Natural killer cell (primary cell): ENCODE measurements around the gene PCDHB13. TPM values are rescaled to one million over a fixed set of nuclear protein-coding genes. Genes with fewer than 3 reads are reported as not detected.
"Not testable (repeated sequence)": the region's sequence is repeated elsewhere in the genome, so short reads cannot be mapped to it uniquely, and the experiment has no call there.

Experiments used
- ATAC-seq, 3 donors: fragments of 150-1000 bp in 2 of 3; fragments of 200-7000 bp in 1 of 3; cut with Tn5 transposase; 1 replicate in 1 of 3; 2 replicates in 2 of 3; pipeline ENCODE4 v1.10.0; 2021; ENCODE audit warnings: mild to moderate bottlenecking in 2 of 3, moderate library complexity in 2 of 3
- DNase-seq, 2 donors: peaks; one replicate each; pipeline versions ENCODE4 v3.0.0 to v3.0.0-alpha.2; 2013 to 2021; ENCODE audit warnings: mixed read lengths in 1 of 2
- H3K27ac ChIP-seq: one replicate; pipeline ENCODE4 v1.5.1; 2013; ENCODE audit warnings: mild to moderate bottlenecking, low read length
- H3K27me3 ChIP-seq: one replicate; pipeline ENCODE4 v1.6.1; 2013; ENCODE audit warnings: low read length; ENCODE audit not compliant: control insufficient read depth, insufficient read depth
- H3K36me3 ChIP-seq: one replicate; pipeline ENCODE4 v1.6.1; 2013; ENCODE audit warnings: low read length; ENCODE audit not compliant: control insufficient read depth, insufficient read depth
- H3K4me1 ChIP-seq: one replicate; pipeline ENCODE4 v1.6.1; 2013; ENCODE audit warnings: low read length; ENCODE audit not compliant: control insufficient read depth, insufficient read depth
- H3K4me3 ChIP-seq: one replicate; pipeline ENCODE4 v1.5.1; 2013; ENCODE audit warnings: low read length
- H3K9me3 ChIP-seq: one replicate; pipeline ENCODE4 v1.6.1; 2013; ENCODE audit warnings: low read length; ENCODE audit not compliant: control insufficient read depth, insufficient read depth
- H3K27ac Mint-ChIP-seq, 2 donors: one replicate each; pipeline ENCODE4 v1.8.0; 2022; ENCODE audit warnings: mild to moderate bottlenecking in 2 of 2, mixed read lengths in 2 of 2, moderate library complexity in 1 of 2
- H3K27me3 Mint-ChIP-seq, 2 donors: one replicate each; pipeline ENCODE4 v1.8.0; 2022; ENCODE audit warnings: low read depth in 2 of 2, mixed read lengths in 2 of 2
- H3K36me3 Mint-ChIP-seq: one replicate; pipeline ENCODE4 v1.8.0; 2022; ENCODE audit warnings: mixed read lengths
- H3K4me1 Mint-ChIP-seq, 2 donors: one replicate each; pipeline ENCODE4 v1.8.0; 2022; ENCODE audit warnings: mixed read lengths in 2 of 2
- H3K4me3 Mint-ChIP-seq: one replicate; pipeline ENCODE4 v1.8.0; 2022; ENCODE audit warnings: mild to moderate bottlenecking, moderate library complexity, mixed read lengths
- H3K9me3 Mint-ChIP-seq, 2 donors: one replicate each; pipeline ENCODE4 v1.8.0; 2022; ENCODE audit warnings: mixed read lengths in 2 of 2
- WGBS: methylation state at CpG from one replicate; pipeline ENCODE4 v1.1.7; 2013; ENCODE audit warnings: missing lambda C conversion rate; ENCODE audit not compliant: insufficient coverage; 5-methylcytosine and 5-hydroxymethylcytosine counted together
- intact Hi-C: fragments of 100-400 bp; cut with micrococcal nuclease; formaldehyde crosslinking; loops from one replicate; pipeline ENCODE4 v1.14.2; 2022
- total RNA-seq, 4 donors: library from RNA; stranded (reverse); fragments of 120-200 nt in 1 of 4; gene quantifications; one replicate each; pipeline versions ENCODE4 v1.2.3 to v1.2.4, GENCODE V29; 2013 to 2022
- TF ChIP-seq, protein P1 (sequence below): fragments of 200-600 bp; IDR thresholded peaks from one replicate; pipeline ENCODE4 v1.8.0; 2022; ENCODE audit warnings: antibody characterized with exemption

The PCDHB13 gene
- total RNA-seq = not detected
- not detected for total RNA-seq (2013)

DNA sequence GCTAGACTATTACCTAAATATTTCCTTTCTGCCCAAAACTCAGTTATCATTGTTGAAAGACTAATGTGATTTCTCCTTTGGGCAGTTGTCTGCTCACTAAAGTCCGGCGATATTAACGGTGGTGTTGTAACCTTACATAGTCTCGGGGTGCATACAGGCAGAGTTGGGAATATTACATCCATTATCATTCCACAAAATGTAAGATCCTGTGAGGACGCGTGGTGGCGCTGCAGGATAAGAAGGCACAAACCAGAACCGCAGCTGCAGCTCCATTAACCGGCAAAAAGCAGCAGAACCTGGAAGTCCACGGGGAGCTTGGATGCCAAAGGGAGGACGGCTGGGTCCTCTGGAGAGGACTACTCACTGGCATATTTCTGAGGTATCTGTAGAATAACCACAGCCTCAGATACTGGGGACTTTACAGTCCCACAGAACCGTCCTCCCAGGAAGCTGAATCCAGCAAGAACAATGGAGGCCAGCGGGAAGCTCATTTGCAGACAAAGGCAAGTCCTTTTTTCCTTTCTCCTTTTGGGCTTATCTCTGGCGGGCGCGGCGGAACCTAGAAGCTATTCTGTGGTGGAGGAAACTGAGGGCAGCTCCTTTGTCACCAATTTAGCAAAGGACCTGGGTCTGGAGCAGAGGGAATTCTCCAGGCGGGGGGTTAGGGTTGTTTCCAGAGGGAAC, at the start of gene PCDHB13:
Gene PCDHB13, plus strand, starts transcription at position 264 of the 684 bp plus-strand sequence. Its CDS starts 205 bp downstream, at position 469.
- H3K4me3 Mint-ChIP-seq, H3K27ac ChIP-seq, intact Hi-C loops, H3K4me1 ChIP-seq, H3K27ac Mint-ChIP-seq, H3K27me3 ChIP-seq, H3K36me3 ChIP-seq, H3K36me3 Mint-ChIP-seq, H3K9me3 ChIP-seq, ATAC-seq, H3K9me3 Mint-ChIP-seq, H3K4me3 ChIP-seq, H3K4me1 Mint-ChIP-seq: not testable (repeated sequence)
- 14% methylated on average over 12 of the region's 18 CpGs for WGBS
- DNase-seq = peak in 1 of 2 donors; percentile 53
- H3K27me3 Mint-ChIP-seq = peaks cover 9 to 33% of the 10 kb centered on the region in 2 donors

DNA sequence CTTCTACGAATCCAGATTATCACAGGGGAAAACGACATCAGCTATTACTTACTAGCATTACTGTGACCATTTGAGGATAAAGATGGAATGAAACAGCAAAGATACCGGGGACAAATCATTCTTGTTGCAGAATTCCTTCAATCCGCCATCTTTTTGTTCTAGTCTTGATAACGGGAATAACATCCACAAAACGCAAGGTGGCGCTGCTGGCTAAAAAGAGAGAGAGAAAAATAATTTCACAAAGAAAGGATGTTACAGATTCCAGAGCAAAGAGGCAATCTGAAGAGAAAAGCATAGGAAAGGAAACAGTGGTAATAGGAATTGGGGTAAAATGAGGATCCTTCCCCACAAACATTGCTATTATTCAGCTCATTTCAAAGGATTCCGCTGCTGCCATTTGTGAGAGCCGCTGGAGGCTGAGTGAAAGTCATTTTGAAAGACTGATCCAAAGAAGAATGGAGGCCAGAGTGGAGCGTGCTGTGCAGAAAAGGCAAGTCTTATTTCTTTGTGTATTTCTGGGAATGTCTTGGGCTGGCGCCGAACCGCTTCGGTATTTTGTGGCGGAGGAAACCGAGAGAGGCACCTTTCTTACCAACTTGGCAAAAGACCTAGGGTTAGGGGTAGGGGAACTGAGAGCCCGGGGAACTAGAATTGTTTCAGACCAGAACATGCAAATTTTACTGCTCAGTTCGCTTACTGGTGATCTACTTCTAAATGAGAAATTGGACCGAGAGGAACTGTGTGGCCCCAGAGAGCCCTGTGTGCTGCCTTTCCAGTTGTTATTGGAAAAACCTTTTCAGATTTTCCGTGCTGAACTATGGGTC, 41.1 kb upstream of the PCDHB13 start, which contains the start of gene PCDHB7:
Gene PCDHB7, plus strand, starts transcription at position 264 of the 824 bp plus-strand sequence. Its CDS starts 192 bp downstream, at position 456.
- no peaks in the 10 kb centered on the region for H3K4me1 Mint-ChIP-seq
- peaks cover 2 to 9% of the 10 kb centered on the region in 2 donors for H3K9me3 Mint-ChIP-seq
- peak in 1 of 2 donors; percentile 48 for DNase-seq
- no peaks in the 10 kb centered on the region for H3K36me3 ChIP-seq
- no peak within 1 kb of the TSS for H3K4me3 Mint-ChIP-seq
- TF ChIP-seq, protein P1, sequence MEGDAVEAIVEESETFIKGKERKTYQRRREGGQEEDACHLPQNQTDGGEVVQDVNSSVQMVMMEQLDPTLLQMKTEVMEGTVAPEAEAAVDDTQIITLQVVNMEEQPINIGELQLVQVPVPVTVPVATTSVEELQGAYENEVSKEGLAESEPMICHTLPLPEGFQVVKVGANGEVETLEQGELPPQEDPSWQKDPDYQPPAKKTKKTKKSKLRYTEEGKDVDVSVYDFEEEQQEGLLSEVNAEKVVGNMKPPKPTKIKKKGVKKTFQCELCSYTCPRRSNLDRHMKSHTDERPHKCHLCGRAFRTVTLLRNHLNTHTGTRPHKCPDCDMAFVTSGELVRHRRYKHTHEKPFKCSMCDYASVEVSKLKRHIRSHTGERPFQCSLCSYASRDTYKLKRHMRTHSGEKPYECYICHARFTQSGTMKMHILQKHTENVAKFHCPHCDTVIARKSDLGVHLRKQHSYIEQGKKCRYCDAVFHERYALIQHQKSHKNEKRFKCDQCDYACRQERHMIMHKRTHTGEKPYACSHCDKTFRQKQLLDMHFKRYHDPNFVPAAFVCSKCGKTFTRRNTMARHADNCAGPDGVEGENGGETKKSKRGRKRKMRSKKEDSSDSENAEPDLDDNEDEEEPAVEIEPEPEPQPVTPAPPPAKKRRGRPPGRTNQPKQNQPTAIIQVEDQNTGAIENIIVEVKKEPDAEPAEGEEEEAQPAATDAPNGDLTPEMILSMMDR = no peak
- peaks cover 0 to 11% of the 10 kb centered on the region in 2 donors for H3K27me3 Mint-ChIP-seq
- H3K9me3 ChIP-seq = peaks cover 6% of the 10 kb centered on the region
- 40% methylated on average over 19 of the region's 20 CpGs for WGBS
- H3K4me3 ChIP-seq = no peak within 1 kb of the TSS
- intact Hi-C loops = no loop called here
- no peaks in the 10 kb centered on the region for H3K36me3 Mint-ChIP-seq
- no peak for ATAC-seq
- no peak within 1 kb of the TSS for H3K27ac ChIP-seq
- H3K4me1 ChIP-seq = no peaks in the 10 kb centered on the region
- no peak within 1 kb of the TSS for H3K27ac Mint-ChIP-seq
- no peaks in the 10 kb centered on the region for H3K27me3 ChIP-seq

DNA sequence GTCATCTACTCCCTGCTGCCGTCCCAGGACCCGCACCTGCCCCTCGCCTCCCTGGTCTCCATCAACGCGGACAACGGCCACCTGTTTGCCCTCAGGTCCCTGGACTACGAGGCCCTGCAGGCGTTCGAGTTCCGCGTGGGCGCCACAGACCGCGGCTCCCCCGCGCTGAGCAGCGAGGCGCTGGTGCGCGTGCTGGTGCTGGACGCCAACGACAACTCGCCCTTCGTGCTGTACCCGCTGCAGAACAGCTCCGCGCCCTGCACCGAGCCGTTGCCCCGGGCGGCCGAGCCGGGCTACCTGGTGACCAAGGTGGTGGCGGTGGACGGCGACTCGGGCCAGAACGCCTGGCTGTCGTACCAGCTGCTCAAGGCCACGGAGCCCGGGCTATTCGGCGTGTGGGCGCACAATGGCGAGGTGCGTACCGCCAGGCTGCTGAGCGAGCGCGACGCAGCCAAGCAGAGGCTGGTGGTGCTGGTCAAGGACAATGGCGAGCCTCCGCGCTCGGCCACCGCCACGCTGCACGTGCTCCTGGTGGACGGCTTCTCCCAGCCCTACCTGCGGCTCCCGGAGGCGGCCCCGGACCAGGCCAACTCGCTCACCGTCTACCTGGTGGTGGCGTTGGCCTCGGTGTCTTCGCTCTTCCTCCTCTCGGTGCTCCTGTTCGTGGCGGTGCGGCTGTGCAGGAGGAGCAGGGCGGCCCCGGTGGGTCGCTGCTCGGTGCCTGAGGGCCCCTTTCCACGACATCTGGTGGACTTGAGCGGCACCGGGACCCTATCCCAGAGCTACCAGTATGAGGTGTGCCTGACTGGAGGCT, 39.2 kb upstream of the PCDHB13 start:
- H3K36me3 ChIP-seq, DNase-seq, H3K9me3 Mint-ChIP-seq, H3K4me1 ChIP-seq, H3K27ac Mint-ChIP-seq, intact Hi-C loops, H3K4me1 Mint-ChIP-seq, H3K9me3 ChIP-seq, ATAC-seq, H3K36me3 Mint-ChIP-seq, H3K27me3 ChIP-seq, H3K4me3 ChIP-seq, H3K4me3 Mint-ChIP-seq, H3K27ac ChIP-seq: not testable (repeated sequence)
- peaks cover 0 to 11% of the 10 kb centered on the region in 2 donors for H3K27me3 Mint-ChIP-seq
- 50% methylated on average over 77 of the region's 79 CpGs for WGBS

DNA sequence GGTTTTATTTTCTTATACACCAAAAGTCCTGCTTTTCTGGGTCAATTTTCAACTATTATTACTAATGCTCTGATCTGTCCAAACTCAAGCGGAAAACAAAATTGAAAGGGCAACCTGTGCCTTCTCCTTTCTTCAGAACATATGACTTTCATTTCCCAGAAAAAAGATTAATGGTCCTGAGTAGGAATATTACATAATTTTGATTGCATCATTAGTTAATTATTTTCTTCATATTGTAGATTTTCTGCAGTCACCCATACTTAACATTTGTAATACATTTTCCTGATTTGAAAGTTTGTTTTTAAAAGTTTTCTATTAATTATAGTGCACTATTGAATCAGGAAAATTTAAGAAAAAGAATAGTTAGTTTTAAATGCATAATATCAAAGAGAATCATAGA, 37.8 kb upstream of the PCDHB13 start:
- intact Hi-C loops = no loop called here

DNA sequence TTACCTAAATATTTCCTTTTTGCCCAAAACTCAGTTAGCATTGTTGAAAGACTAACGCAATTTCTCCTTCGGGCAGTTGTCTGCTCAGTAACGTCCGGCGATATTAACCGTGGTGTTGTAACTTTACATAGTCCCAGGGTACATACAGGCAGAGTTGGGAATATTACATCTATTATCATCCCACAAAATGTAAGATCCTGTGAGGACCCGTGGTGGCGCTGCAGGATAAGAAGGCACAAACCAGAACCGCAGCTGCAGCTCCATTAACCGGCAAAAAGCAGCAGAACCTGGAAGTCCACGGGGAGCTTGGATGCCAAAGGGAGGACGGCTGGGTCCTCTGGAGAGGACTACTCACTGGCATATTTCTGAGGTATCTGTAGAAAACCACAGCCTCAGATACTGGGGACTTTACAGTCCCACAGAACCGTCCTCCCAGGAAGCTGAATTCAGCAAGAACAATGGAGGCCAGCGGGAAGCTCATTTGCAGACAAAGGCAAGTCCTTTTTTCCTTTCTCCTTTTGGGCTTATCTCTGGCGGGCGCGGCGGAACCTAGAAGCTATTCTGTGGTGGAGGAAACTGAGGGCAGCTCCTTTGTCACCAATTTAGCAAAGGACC, 36.0 kb upstream of the PCDHB13 start, which contains the start of gene PCDHB8:
Gene PCDHB8, plus strand, starts transcription at position 214 of the 615 bp plus-strand sequence. Its CDS starts 245 bp downstream, at position 459.
- H3K4me3 Mint-ChIP-seq, H3K4me1 ChIP-seq, H3K36me3 ChIP-seq, H3K9me3 Mint-ChIP-seq, H3K4me1 Mint-ChIP-seq, H3K9me3 ChIP-seq, H3K36me3 Mint-ChIP-seq, H3K27me3 ChIP-seq, H3K27ac Mint-ChIP-seq, intact Hi-C loops, DNase-seq, ATAC-seq, H3K27ac ChIP-seq, H3K4me3 ChIP-seq: not testable (repeated sequence)
- 38% methylated on average over 8 of the region's 18 CpGs for WGBS
- peaks cover 12 to 13% of the 10 kb centered on the region in 2 donors for H3K27me3 Mint-ChIP-seq

More for the DNA sequence above, 37.8 kb upstream of the PCDHB13 start:
- 50% methylated on average over 1 of the region's 1 CpG for WGBS
- Mint-ChIP-seq H3K27ac (no peak overlapping the region), H3K27me3 (peaks cover 0 to 10% of the 10 kb centered on the region in 2 donors), H3K9me3 (peaks cover 0 to 4% of the 10 kb centered on the region in 2 donors), H3K4me1 (no peaks in the 10 kb centered on the region), H3K36me3 (no peaks in the 10 kb centered on the region), H3K4me3 (no peak overlapping the region)
- Histone ChIP-seq H3K36me3 (no peaks in the 10 kb centered on the region), H3K27ac (no peak overlapping the region), H3K4me1 (no peaks in the 10 kb centered on the region), H3K9me3 (peaks cover 6% of the 10 kb centered on the region), H3K27me3 (no peaks in the 10 kb centered on the region), H3K4me3 (no peak overlapping the region)
- ATAC-seq (no peak), DNase-seq (no peak)
- TF ChIP-seq, protein P1 = no peak
